BLaER1 treated with 17β-estradiol and CSF1 and Interleukin-3, amounts not matched to agents 10 nM and 100 nM (cell line): ENCODE data around the gene OR7G2.
"Not testable (repeated sequence)": the region's sequence is repeated elsewhere in the genome, so short reads cannot be mapped to it uniquely, and the experiment has no call there.

Source experiments
- H3K27ac ChIP-seq, 11 experiments: shearing (Covaris generic); formaldehyde crosslinking; 2 replicates each; pipeline ENCODE4 v1.8.1; 2022
- H3K27me3 ChIP-seq, 11 experiments: shearing (Covaris generic); formaldehyde crosslinking; 2 replicates each; pipeline ENCODE4 v1.8.1; 2022
- H3K36me3 ChIP-seq, 11 experiments: shearing (Covaris generic); formaldehyde crosslinking; 2 replicates each; pipeline ENCODE4 v1.8.1; 2022
- H3K4me1 ChIP-seq, 10 experiments: shearing (Covaris generic); formaldehyde crosslinking; 2 replicates each; pipeline ENCODE4 v1.8.1; 2022
- H3K4me2 ChIP-seq, 11 experiments: shearing (Covaris generic); formaldehyde crosslinking; 2 replicates each; pipeline ENCODE4 v1.8.1; 2022
- H3K4me3 ChIP-seq, 10 experiments: shearing (Covaris generic); formaldehyde crosslinking; 2 replicates each; pipeline ENCODE4 v1.8.1; 2022
- H3K9ac ChIP-seq, 11 experiments: shearing (Covaris generic); formaldehyde crosslinking; 2 replicates each; pipeline ENCODE4 v1.8.1; 2022
- H3K9me3 ChIP-seq, 11 experiments: shearing (Covaris generic); formaldehyde crosslinking; replicated peaks in 1 of 11; 2 replicates each; pipeline ENCODE4 v1.8.1; 2022
- H4K20me1 ChIP-seq, 11 experiments: shearing (Covaris generic); formaldehyde crosslinking; 2 replicates each; pipeline ENCODE4 v1.8.1; 2022
- Cebpa-rat ChIP-seq, 11 experiments: shearing (Covaris generic); IDR thresholded peaks; 2 replicates each; pipeline ENCODE4 v1.8.1; 2022

Gene OR7G2

DNA sequence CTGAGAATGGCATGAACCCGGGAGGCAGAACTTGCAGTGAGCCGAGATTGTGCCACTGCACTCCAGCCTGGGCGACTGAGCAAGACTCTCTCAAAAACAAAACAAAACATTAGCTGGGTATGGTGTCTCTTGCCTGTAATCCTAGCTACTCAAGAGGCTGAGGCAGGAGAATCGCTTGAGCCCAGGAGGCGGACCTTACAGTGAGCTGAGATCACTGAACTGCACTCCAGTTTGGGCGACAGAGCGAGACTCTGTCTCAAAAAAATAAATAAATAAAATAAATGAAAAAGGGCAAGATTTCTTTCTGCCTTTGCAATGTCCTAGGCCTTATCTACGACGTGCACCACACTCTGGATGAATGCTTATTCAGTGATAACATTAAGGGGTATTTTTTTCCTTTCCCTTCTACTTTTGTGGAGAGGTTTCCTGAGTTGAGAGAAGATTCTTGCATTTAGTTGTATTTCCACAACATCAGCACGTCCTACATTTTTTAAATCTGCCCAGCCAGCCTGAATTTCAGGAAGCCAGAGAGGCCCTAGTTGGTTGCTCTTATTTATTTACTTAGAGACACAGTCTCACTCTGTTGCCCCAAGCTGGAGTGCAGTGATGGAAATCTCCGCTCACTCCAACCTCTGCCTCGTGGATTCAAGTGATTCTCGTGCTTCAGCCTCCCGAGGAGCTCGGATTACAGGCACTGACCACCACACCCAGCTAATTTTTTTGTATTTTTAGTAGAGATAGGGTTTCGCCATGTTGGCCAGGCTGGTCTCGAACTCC is 46.5 kb downstream of the OR7G2 start:
- Histone ChIP-seq H3K4me2 (no peak overlapping the region), H3K27me3 (no peaks in the 10 kb centered on the region), H3K9ac (no peak overlapping the region), H3K4me3 (no peak overlapping the region), H3K36me3 (no peaks in the 10 kb centered on the region), H3K27ac (peak overlapping the region in 2 of 11 experiments; percentile 5 to 28; a peak in 1 of 22 replicates), H4K20me1 (no peaks in the 10 kb centered on the region), H3K4me1 (peaks cover 2 to 39% (median 13%) of the 10 kb centered on the region in 10 experiments; a peak in 19 of 20 replicates), H3K9me3 (no peaks in the 10 kb centered on the region)
- no peak for TF ChIP-seq Cebpa-rat (IDR thresholded peaks at IDR 0.05)

DNA sequence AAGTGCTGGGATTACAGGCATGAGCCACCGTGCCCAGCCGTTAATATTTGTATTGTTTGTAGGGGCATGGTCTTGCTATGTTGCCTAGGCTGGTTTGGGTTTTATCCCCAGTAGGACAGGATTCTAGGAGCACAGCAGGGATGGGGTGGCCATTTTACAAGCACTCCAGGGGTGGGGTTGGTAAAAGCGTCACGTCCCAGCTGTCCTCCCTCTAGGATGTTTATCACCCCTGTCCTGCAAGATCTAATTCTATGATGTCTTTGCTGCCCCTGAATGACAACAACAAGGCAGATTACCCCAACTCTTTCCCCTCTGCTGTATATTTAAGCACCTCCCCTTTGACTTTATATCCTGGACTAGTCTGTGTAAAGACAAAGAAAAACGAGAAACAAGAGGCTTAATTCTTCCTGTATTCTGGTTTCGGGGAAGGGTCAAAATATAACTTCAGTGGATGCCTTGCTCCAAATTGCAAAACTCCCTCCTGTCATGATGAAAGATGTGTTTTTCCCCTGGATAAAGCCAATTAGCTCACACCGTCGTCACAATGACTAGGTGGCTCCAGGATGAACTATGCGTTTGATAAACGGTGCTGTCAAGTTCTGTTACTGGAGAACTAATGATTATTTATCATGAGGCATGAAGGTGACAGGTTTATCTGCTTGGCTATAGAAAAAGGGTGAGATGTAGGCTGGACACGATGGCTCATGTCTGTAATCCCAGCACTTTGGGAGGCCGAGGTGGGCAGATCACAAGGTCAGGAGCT is 48.2 kb downstream of the OR7G2 start:
- H3K27me3 ChIP-seq = no peaks in the 10 kb centered on the region
- H3K4me2 ChIP-seq = peak overlapping the region in 6 of 11 experiments; percentile 0 to 53 (median 22); a peak in 10 of 22 replicates
- H3K4me1 ChIP-seq = peaks cover 14 to 55% (median 28%) of the 10 kb centered on the region in 10 experiments
- no peak for TF ChIP-seq Cebpa-rat (IDR thresholded peaks at IDR 0.05)
- H3K9ac ChIP-seq = peak overlapping the region in 1 of 11 experiments; percentile 33; a peak in 2 of 22 replicates
- H3K4me3 ChIP-seq = no peak overlapping the region
- H3K9me3 ChIP-seq = no peaks in the 10 kb centered on the region
- H4K20me1 ChIP-seq = no peaks in the 10 kb centered on the region
- H3K27ac ChIP-seq = peak overlapping the region in 5 of 11 experiments; percentile 3 to 49 (median 15); a peak in 5 of 22 replicates
- no peaks in the 10 kb centered on the region for H3K36me3 ChIP-seq

DNA sequence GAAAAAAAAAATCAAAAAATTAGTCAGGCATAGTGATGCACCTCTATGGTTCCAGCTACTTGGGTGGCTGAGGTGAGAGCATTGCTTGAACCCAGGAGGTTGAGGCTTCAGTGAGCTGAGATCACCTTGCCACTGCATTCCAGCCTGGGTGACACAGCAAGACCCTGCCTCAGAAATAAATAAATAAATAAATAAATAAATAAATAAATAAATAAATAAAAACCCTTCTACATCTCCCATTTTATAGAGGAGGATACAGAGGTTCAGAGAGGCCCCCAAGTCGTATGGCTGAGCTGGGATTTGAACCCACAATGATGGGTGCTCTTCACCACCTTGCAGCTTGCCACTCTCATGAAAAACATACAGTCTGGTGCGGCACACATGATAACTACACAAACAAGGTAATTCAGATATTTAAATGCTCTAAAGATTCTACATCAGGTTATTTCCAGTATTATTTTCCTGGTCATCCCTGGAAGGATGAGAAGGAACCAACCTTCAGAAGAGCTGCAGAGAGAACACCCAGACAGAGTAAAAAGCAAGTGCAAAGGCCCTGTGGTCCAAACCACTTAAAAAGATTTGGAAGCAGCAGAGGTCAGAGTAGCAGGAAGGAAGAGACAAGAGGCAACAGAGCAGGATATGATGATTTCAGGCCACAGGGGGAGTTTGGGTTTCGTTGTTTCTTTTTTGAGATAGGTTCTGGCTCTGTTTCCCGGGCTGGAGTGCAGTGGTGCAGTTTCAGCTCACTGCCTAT is 49.6 kb downstream of the OR7G2 start:
- Histone ChIP-seq H4K20me1 (no peaks in the 10 kb centered on the region), H3K9ac (no peak overlapping the region), H3K27me3 (no peaks in the 10 kb centered on the region), H3K9me3 (peaks cover 0 to 8% (median 0%) of the 10 kb centered on the region in 11 experiments; a peak in 1 of 22 replicates), H3K36me3 (no peaks in the 10 kb centered on the region), H3K4me3 (no peak overlapping the region), H3K4me1 (peaks cover 14 to 55% (median 28%) of the 10 kb centered on the region in 10 experiments), H3K4me2 (peak overlapping the region in 4 of 11 experiments; percentile 1 to 42 (median 30); a peak in 5 of 22 replicates), H3K27ac (peak overlapping the region in 1 of 11 experiments; percentile 20; a peak in 2 of 22 replicates)
- no peak for TF ChIP-seq Cebpa-rat (IDR thresholded peaks at IDR 0.05)

DNA sequence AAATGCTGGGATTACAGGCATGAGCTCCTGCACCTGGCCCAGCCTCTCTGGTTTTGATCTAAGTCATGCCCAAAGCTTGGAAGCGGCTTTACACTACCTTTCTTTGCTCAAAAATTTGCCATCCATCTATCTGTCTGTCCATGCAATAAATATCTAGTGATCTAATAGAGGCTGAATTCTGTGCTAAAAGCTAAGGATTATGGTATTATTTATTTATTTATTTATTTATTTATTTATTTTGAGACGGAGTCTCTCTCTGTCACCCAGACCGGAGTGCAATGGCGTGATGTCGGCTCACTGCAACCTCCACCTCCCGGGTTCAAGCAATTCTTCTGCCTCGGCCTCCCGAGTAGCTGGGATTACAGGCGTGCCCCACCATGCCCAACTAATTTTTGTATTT is 51.1 kb downstream of the OR7G2 start:
- H3K4me2 ChIP-seq = peak overlapping the region in 9 of 11 experiments; percentile 30 to 69 (median 62); a peak in 15 of 22 replicates
- H3K27me3 ChIP-seq, H4K20me1 ChIP-seq, H3K9me3 ChIP-seq, H3K36me3 ChIP-seq, H3K4me3 ChIP-seq: not testable (repeated sequence)
- H3K4me1 ChIP-seq = peaks cover 14 to 55% (median 28%) of the 10 kb centered on the region in 10 experiments
- H3K9ac ChIP-seq = peak overlapping the region in 4 of 11 experiments; percentile 50 to 67 (median 60); a peak in 6 of 22 replicates
- peak overlapping the region in 9 of 11 experiments; percentile 61 to 79 (median 72); a peak in 18 of 22 replicates for H3K27ac ChIP-seq

DNA sequence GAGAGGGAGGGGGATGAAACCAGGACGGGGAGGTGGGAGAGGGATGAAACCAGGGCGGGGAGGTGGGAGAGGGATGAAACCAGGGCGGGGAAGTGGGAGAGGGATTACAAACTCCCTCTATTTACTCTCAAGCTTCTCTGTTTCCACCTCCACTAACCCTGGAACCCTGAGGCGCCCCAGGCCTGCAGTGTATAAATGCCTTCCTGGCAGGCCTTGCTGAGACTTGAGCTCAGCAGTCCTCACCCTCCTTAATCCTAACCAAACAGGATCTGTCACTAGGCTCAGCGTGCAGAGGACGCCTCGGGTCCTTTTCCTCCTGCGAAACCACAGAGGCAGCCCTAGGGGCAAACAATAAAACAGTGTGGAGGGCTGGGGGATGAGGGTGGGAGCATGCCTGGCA is 52.5 kb downstream of the OR7G2 start:
- H3K4me3 ChIP-seq = no peak overlapping the region
- peak overlapping the region in 9 of 11 experiments; percentile 38 to 67 (median 54); a peak in 13 of 22 replicates for H3K9ac ChIP-seq
- H3K27ac ChIP-seq = peak overlapping the region in 9 of 11 experiments; percentile 61 to 79 (median 72); a peak in 18 of 22 replicates
- peaks cover 0 to 8% (median 0%) of the 10 kb centered on the region in 11 experiments; a peak in 1 of 22 replicates for H3K9me3 ChIP-seq
- no peak for TF ChIP-seq Cebpa-rat (IDR thresholded peaks at IDR 0.05)
- no peaks in the 10 kb centered on the region for H4K20me1 ChIP-seq
- no peaks in the 10 kb centered on the region for H3K27me3 ChIP-seq
- H3K36me3 ChIP-seq = no peaks in the 10 kb centered on the region
- peaks cover 14 to 45% (median 26%) of the 10 kb centered on the region in 10 experiments for H3K4me1 ChIP-seq
- peak overlapping the region in 10 of 11 experiments; percentile 7 to 69 (median 59); a peak in 19 of 22 replicates for H3K4me2 ChIP-seq

DNA sequence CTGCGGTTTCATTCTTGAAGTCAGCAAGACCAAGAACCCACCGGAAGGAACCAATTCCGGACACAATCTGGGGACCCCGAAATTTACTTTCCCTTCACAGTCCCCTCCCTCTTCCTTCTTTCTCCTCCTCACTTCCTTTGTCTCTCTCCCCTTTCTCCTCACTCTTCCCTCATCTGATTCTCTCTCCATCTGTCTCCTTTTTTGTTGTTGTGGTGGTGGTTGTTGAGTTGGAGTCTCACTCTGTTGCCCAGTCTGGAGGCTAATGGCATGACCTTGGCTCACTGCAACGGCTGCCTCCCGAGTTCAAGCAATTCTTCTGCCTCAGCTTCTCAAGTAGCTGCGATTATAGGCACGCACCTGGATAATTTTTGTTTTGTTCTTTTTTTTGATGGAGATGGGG is 53.1 kb downstream of the OR7G2 start:
- Histone ChIP-seq H3K4me1 (peaks cover 14 to 40% (median 26%) of the 10 kb centered on the region in 10 experiments), H3K9me3 (peaks cover 0 to 8% (median 0%) of the 10 kb centered on the region in 11 experiments; a peak in 1 of 22 replicates), H4K20me1 (no peaks in the 10 kb centered on the region), H3K27ac (peak overlapping the region in 6 of 11 experiments; percentile 65 to 79 (median 70); a peak in 6 of 22 replicates), H3K27me3 (no peaks in the 10 kb centered on the region), H3K36me3 (no peaks in the 10 kb centered on the region), H3K4me2 (peak overlapping the region in 8 of 11 experiments; percentile 30 to 69 (median 63); a peak in 8 of 22 replicates), H3K9ac (peak overlapping the region in 1 of 11 experiments; percentile 67; a peak in 4 of 22 replicates), H3K4me3 (no peak overlapping the region)
- no peak for TF ChIP-seq Cebpa-rat (IDR thresholded peaks at IDR 0.05)

DNA sequence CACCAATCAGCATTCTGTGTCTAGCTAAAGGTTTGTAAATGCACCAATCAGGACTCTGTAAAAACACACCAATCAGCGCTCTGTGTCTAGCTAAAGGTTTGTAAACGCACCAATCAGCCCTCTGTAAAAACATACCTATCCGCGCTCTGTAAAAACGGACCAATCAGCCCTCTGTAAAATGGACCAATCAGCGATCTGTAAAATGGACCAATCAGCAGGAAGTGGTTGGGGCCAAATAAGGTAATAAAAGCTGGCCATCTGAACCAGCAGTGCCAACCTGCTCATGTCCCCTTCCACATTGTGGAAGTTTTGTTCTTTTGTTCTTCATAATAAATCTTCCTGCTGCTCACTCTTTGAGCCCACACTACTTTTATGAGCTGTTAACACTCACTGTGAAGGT is 53.6 kb downstream of the OR7G2 start:
- not testable (repeated sequence) for H3K36me3 ChIP-seq, H4K20me1 ChIP-seq, H3K27me3 ChIP-seq, H3K4me3 ChIP-seq, H3K27ac ChIP-seq, H3K4me2 ChIP-seq, H3K9me3 ChIP-seq, H3K9ac ChIP-seq
- H3K4me1 ChIP-seq = peaks cover 12 to 34% (median 24%) of the 10 kb centered on the region in 10 experiments; a peak in 19 of 20 replicates

DNA sequence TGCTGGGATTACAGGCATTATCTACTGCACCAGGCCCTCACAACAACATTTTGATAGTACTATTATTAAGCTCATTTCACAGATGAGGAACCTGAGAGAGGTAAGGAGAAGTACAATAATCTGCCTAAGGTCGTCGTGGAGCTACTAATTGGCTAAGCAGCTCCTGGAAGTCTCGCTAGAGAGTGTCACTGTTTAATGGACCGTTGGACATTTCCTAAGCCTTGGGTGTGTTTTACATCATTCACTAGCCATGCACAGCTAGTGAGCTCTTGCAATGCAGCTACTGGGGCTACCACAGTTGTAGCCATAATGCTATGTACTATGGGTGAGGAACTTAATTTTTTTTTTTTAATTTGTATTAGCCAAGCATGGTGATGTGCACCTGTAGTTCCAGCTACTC is 54.4 kb downstream of the OR7G2 start:
- no peak overlapping the region for H3K4me3 ChIP-seq
- H3K4me2 ChIP-seq = no peak overlapping the region
- no peak for TF ChIP-seq Cebpa-rat (IDR thresholded peaks at IDR 0.05)
- peaks cover 12 to 28% (median 22%) of the 10 kb centered on the region in 10 experiments; a peak in 19 of 20 replicates for H3K4me1 ChIP-seq
- no peak overlapping the region for H3K9ac ChIP-seq
- H3K9me3 ChIP-seq = peaks cover 0 to 8% (median 0%) of the 10 kb centered on the region in 11 experiments; a peak in 1 of 22 replicates
- no peaks in the 10 kb centered on the region for H4K20me1 ChIP-seq
- no peak overlapping the region for H3K27ac ChIP-seq
- no peaks in the 10 kb centered on the region for H3K36me3 ChIP-seq
- no peaks in the 10 kb centered on the region for H3K27me3 ChIP-seq
